Testis (tissue), 3 donors: ENCODE measurements around the gene WRNIP1. TPM values are rescaled to one million over a fixed set of nuclear protein-coding genes. Genes with fewer than 3 reads are reported as not detected.

Experiments
- DNase-seq: peaks from one replicate; pipeline ENCODE4 v3.0.0-alpha.2; 2019
- H3K27ac ChIP-seq, 2 donors: fragments of 200-600 bp; sonication (generic); one replicate each; pipeline ENCODE4 v1.5.1; 2019
- H3K27me3 ChIP-seq: fragments of 200-600 bp; sonication (generic); one replicate; pipeline ENCODE4 v1.5.1; 2019
- H3K36me3 ChIP-seq: fragments of 200-600 bp; sonication (generic); one replicate; pipeline ENCODE4 v1.5.1; 2017; ENCODE audit warnings: low read depth; ENCODE audit errors: missing control alignments
- H3K4me1 ChIP-seq: fragments of 200-600 bp; sonication (generic); one replicate; pipeline ENCODE4 v1.5.1; 2019
- H3K4me3 ChIP-seq, 2 donors: fragments of 200-600 bp; sonication (generic); one replicate each; pipeline ENCODE4 v1.5.1; 2017 to 2019
- H3K9me3 ChIP-seq: fragments of 200-600 bp; sonication (generic); one replicate; pipeline ENCODE4 v1.5.1; 2017
- CTCF ChIP-seq, 3 experiments: fragments of 450-650 bp in 2 of 3; fragments of 200-600 bp in 1 of 3; sonication (generic) in 1 of 3; IDR thresholded peaks; one replicate each; pipeline ENCODE4 v1.5.1; 2016 to 2019; ENCODE audit warnings: antibody characterized with exemption in 3 of 3, mild to moderate bottlenecking in 2 of 3, moderate library complexity in 1 of 3
- POLR2A ChIP-seq: fragments of 450-650 bp; IDR thresholded peaks from one replicate; pipeline ENCODE4 v1.6.1; 2017; ENCODE audit warnings: antibody characterized with exemption, mild to moderate bottlenecking, moderate library complexity
- WGBS, 2 donors: methylation state at CpG; one replicate each; pipeline ENCODE4 v1.1.5; 2018; 5-methylcytosine and 5-hydroxymethylcytosine counted together
- intact Hi-C: fragments of 100-400 bp; cut with DNase I; formaldehyde crosslinking; loops from one replicate; pipeline ENCODE4 v1.15.1; 2023; ENCODE audit warnings: low total_unique reads
- polyA plus RNA-seq: library from polyadenylated mRNA; stranded (reverse); fragments of 350-450 nt; fragmentation: Illumina TruSeq; extraction: RNeasy Lipid Tissue Mini Kit (QIAGEN cat#74804); gene quantifications from one replicate; pipeline ENCODE4 v1.2.3, GENCODE V29; 2014; ENCODE audit warnings: low read depth, low replicate concordance; ENCODE audit not compliant: insufficient read depth
- total RNA-seq, 2 donors: library from RNA; depleted of rRNA; stranded (reverse); fragments of >200 nt; gene quantifications; one replicate each; pipeline ENCODE4 v1.2.3, GENCODE V29; 2016

The WRNIP1 gene
- total and polyA plus RNA-seq, 3 donors from 2014 or later: 57.7 to 102 (median 95.8) TPM

DNA sequence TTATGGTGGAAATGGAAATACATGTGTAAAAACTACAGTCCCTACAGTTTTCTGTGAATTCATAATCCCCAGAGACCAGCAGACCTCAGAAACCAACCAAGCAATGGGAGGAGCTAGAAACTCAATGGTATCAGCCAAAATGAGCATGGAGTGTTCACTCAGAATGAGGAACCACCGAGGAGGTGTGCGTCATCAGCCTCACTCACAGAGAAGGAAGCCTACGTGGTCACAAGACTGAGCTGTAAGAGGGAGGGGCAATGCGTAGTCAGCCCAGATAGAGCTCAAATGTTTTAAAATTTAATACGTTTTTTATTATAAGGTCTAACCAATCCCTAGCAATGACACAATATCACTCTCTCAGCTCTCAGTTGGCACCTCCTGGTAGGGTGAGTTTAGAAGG lies 31.9 kb upstream of the WRNIP1 start:
- DNase-seq: peak; percentile 83
- H3K4me1 ChIP-seq: peaks cover 34% of the 10 kb centered on the region
- intact Hi-C loops: no loop called here
- H3K27me3 ChIP-seq: no peaks in the 10 kb centered on the region
- no peak for TF ChIP-seq POLR2A
- no peak for TF ChIP-seq CTCF (IDR thresholded peaks at IDR 0.05)
- H3K4me3 ChIP-seq: no peak overlapping the region
- no peaks in the 10 kb centered on the region for H3K9me3 ChIP-seq
- WGBS, 2 donors: 64 to 72% methylated on average over 5 of the region's 5 CpGs
- no peaks in the 10 kb centered on the region for H3K36me3 ChIP-seq
- H3K27ac ChIP-seq: peak overlapping the region; percentile 70 to 74

DNA sequence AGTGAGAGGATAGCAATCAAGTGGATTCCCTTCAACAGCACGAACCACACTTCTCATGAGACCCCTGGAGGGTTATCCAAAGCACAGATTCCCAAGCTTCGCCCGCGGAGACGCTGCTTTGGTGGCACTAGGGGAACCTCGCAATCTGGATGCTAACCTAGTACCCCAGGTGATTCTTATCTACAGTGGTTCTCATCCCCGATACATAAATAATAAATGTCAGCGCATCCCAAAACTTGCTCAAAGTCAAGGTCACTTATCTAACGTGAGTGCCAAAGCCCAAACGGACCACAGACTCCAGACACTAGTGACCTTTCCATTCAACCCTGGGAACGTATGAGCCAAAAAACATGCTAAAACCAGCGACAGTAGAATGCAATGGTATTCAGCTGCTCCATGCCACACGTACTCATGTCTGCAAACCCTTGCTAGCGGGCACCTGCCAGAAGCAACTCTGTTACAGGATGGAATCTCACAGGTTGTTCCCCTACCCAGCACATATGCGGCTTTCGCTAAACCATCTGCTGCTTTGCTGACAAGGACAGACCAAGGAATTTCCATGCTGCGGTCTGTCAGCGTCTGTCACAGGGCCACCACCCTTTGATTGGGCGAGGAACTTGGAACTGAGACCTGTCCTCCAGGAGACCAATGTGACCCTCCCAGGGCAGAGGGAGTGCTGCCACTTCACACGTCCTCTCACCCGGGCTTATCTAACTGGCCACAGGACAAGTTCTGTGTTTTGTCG lies 31.3 kb upstream of the WRNIP1 start:
- no peaks in the 10 kb centered on the region for H3K9me3 ChIP-seq
- H3K27ac ChIP-seq: peak overlapping the region; percentile 70 to 71
- DNase-seq: no peak
- TF ChIP-seq CTCF (IDR thresholded peaks at IDR 0.05): no peak
- TF ChIP-seq POLR2A: no peak
- intact Hi-C loops: no loop called here
- H3K4me3 ChIP-seq: no peak overlapping the region
- WGBS, 2 donors: 65 to 71% methylated on average over 13 to 22 of the region's 22 CpGs
- H3K36me3 ChIP-seq: no peaks in the 10 kb centered on the region
- H3K27me3 ChIP-seq: no peaks in the 10 kb centered on the region
- peaks cover 34% of the 10 kb centered on the region for H3K4me1 ChIP-seq

DNA sequence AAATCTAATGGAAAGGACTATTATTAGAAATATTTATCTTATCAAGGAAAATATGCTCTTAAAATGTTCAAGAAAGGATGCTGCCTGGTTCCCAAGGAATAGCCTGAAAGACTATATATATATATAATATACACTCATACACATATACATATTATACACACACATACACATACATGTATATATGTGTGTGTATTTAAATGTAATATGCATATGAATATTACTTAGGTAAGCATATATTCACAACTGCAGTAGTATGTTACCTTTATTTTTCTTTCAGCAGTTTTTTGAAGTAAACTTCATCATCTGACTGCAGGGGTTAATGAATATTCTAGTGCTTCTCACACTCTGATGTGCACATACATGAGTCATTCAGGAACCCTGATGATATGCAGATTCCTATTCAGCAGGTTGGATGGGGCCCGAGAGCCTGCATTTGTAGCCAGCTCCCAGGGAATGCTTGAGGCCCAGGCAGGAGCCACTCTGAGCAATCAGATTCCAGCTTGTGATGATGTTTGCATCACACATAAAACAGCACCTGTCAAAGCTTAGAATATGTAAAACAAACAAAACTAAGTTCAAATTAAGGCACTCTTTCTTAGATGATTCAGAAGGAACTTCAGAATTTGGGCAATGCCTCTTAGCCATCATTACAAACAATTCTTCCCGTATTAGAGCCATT lies 30.6 kb upstream of the WRNIP1 start:
- WGBS, 2 donors: 76 to 88% methylated on average over 2 of the region's 2 CpGs
- no peak overlapping the region for H3K4me3 ChIP-seq
- no peak for DNase-seq
- no peaks in the 10 kb centered on the region for H3K9me3 ChIP-seq
- TF ChIP-seq POLR2A: no peak
- TF ChIP-seq CTCF (IDR thresholded peaks at IDR 0.05): no peak
- H3K27me3 ChIP-seq: no peaks in the 10 kb centered on the region
- peak overlapping the region in 1 of 2 donors; percentile 71 for H3K27ac ChIP-seq
- H3K36me3 ChIP-seq: no peaks in the 10 kb centered on the region
- intact Hi-C loops: no loop called here
- peaks cover 34% of the 10 kb centered on the region for H3K4me1 ChIP-seq

GRCh38 chr6:2737885-2738284 lies 27.3 kb upstream of the WRNIP1 start:
- Histone ChIP-seq H3K4me3 (no peak overlapping the region), H3K9me3 (no peaks in the 10 kb centered on the region), H3K27ac (no peak overlapping the region), H3K4me1 (peaks cover 14% of the 10 kb centered on the region), H3K36me3 (no peaks in the 10 kb centered on the region), H3K27me3 (no peaks in the 10 kb centered on the region)
- intact Hi-C loops: no loop called here
- 58 to 65% methylated on average over 3 of the region's 3 CpGs for WGBS, 2 donors
- DNase-seq: no peak
- TF ChIP-seq POLR2A: no peak
- TF ChIP-seq CTCF (IDR thresholded peaks at IDR 0.05): no peak
